ENCODE data around the gene KNSTRN. TPM values are rescaled to one million over a fixed set of nuclear protein-coding genes. Genes with fewer than 3 reads are reported as not detected.
A peak's percentile ranks its signal among the peaks of the same experiment; 100 is the strongest.

Gene KNSTRN
- total and polyA plus RNA-seq, 2 of the 13 experiments (the other 11 are each of a cell fraction or from before 2014, with no cell fraction given): 20.3 to 62.3 TPM

GRCh38 chr15:40340740-40341400 lies 41.7 kb upstream of the KNSTRN start, which contains the start of gene CCDC9B (continued):
- TF ChIP-seq, protein P1, sequence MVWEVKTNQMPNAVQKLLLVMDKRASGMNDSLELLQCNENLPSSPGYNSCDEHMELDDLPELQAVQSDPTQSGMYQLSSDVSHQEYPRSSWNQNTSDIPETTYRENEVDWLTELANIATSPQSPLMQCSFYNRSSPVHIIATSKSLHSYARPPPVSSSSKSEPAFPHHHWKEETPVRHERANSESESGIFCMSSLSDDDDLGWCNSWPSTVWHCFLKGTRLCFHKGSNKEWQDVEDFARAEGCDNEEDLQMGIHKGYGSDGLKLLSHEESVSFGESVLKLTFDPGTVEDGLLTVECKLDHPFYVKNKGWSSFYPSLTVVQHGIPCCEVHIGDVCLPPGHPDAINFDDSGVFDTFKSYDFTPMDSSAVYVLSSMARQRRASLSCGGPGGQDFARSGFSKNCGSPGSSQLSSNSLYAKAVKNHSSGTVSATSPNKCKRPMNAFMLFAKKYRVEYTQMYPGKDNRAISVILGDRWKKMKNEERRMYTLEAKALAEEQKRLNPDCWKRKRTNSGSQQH (CRISPR knock-in tag; IDR thresholded peaks at IDR 0.05; ENCODE audit: low read depth): no peak
- TF ChIP-seq MIER3 (CRISPR knock-in tag; IDR thresholded peaks at IDR 0.05; ENCODE audit: borderline replicate concordance) (0 out of 2 replicates have a peak, but pooled peaks have one; percentile 21), SP1 (IDR thresholded peaks at IDR 0.05) (no peak), SP1 (CRISPR knock-in tag; IDR thresholded peaks at IDR 0.05) (no peak), ASH2L (IDR thresholded peaks at IDR 0.05; ENCODE audit: insufficient read length, low read depth, low read length) (no peak), PTBP1 (IDR thresholded peaks at IDR 0.05; ENCODE audit: low read depth, low read length, poor library complexity, severe bottlenecking) (no peak), ZNF556 (CRISPR knock-in tag; IDR thresholded peaks at IDR 0.05; ENCODE audit: borderline replicate concordance) (no peak), CHD4 (IDR thresholded peaks at IDR 0.05; ENCODE audit: borderline replicate concordance, low read length) (no peak), ZNF496 (CRISPR knock-in tag; IDR thresholded peaks at IDR 0.05; ENCODE audit: insufficient replicate concordance) (no peak), ZNF331 (CRISPR knock-in tag; IDR thresholded peaks at IDR 0.05) (0 out of 2 replicates have a peak, but pooled peaks have one; percentile 21), ZNF598 (CRISPR knock-in tag; IDR thresholded peaks at IDR 0.05; ENCODE audit: borderline replicate concordance) (0 out of 2 replicates have a peak, but pooled peaks have one; percentile 5), FOXA1 (IDR thresholded peaks at IDR 0.05) (no peak), FOXA1 (CRISPR knock-in tag; IDR thresholded peaks at IDR 0.05) (no peak), CEBPG (CRISPR knock-in tag; IDR thresholded peaks at IDR 0.05) (peak; percentile 54; the same call in 1 of the 2 replicates), PRPF4 (IDR thresholded peaks at IDR 0.05; ENCODE audit: low read depth, low read length, poor library complexity, severe bottlenecking) (no peak), SCMH1 (CRISPR knock-in tag; IDR thresholded peaks at IDR 0.05; ENCODE audit: borderline replicate concordance) (no peak), ZBTB1 (CRISPR knock-in tag; IDR thresholded peaks at IDR 0.05; ENCODE audit: borderline replicate concordance) (no peak), SALL1 (CRISPR knock-in tag; IDR thresholded peaks at IDR 0.05) (peak; percentile 44; the same call in 1 of the 2 replicates), MBD4 (IDR thresholded peaks at IDR 0.05; ENCODE audit: borderline replicate concordance, low read length) (no peak), NBN (conservative IDR thresholded peaks at IDR 0.05) (no peak), DBP (CRISPR knock-in tag; IDR thresholded peaks at IDR 0.05; ENCODE audit: not compliant biosample characterization) (no peak), ZNF7 (CRISPR knock-in tag; IDR thresholded peaks at IDR 0.05) (no peak), ATM (IDR thresholded peaks at IDR 0.05; ENCODE audit: borderline replicate concordance) (no peak)
- TF ChIP-seq, protein P2, sequence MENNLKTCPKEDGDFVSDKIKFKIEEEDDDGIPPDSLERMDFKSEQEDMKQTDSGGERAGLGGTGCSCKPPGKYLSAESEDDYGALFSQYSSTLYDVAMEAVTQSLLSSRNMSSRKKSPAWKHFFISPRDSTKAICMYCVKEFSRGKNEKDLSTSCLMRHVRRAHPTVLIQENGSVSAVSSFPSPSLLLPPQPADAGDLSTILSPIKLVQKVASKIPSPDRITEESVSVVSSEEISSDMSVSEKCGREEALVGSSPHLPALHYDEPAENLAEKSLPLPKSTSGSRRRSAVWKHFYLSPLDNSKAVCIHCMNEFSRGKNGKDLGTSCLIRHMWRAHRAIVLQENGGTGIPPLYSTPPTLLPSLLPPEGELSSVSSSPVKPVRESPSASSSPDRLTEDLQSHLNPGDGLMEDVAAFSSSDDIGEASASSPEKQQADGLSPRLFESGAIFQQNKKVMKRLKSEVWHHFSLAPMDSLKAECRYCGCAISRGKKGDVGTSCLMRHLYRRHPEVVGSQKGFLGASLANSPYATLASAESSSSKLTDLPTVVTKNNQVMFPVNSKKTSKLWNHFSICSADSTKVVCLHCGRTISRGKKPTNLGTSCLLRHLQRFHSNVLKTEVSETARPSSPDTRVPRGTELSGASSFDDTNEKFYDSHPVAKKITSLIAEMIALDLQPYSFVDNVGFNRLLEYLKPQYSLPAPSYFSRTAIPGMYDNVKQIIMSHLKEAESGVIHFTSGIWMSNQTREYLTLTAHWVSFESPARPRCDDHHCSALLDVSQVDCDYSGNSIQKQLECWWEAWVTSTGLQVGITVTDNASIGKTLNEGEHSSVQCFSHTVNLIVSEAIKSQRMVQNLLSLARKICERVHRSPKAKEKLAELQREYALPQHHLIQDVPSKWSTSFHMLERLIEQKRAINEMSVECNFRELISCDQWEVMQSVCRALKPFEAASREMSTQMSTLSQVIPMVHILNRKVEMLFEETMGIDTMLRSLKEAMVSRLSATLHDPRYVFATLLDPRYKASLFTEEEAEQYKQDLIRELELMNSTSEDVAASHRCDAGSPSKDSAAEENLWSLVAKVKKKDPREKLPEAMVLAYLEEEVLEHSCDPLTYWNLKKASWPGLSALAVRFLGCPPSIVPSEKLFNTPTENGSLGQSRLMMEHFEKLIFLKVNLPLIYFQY (CRISPR knock-in tag; IDR thresholded peaks at IDR 0.05; ENCODE audit: borderline replicate concordance): 0 out of 2 replicates have a peak, but pooled peaks have one; percentile 37
- TF ChIP-seq, protein P3, sequence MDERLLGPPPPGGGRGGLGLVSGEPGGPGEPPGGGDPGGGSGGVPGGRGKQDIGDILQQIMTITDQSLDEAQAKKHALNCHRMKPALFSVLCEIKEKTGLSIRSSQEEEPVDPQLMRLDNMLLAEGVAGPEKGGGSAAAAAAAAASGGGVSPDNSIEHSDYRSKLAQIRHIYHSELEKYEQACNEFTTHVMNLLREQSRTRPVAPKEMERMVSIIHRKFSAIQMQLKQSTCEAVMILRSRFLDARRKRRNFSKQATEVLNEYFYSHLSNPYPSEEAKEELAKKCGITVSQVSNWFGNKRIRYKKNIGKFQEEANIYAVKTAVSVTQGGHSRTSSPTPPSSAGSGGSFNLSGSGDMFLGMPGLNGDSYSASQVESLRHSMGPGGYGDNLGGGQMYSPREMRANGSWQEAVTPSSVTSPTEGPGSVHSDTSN (CRISPR knock-in tag; IDR thresholded peaks at IDR 0.05): no peak
